ENCODE measurements around the gene MAPKAPK3. TPM values are rescaled to one million over a fixed set of nuclear protein-coding genes. Genes with fewer than 3 reads are reported as not detected.

MAPKAPK3 gene
- total and polyA plus RNA-seq, 5 donors from 2014 or later: 42.9 to 52.9 (median 48.9) TPM

GRCh38 chr3:50572801-50573371 is 44.1 kb upstream of the MAPKAPK3 start:
- peak overlapping the region; percentile 61 for H3K4me3 ChIP-seq (ENCODE audit: low read depth, low read length)

GRCh38 chr3:50573566-50574443 is 43.1 kb upstream of the MAPKAPK3 start:
- ATAC-seq (ENCODE audit: low read depth in 2 of 2): peak; percentile 66 to 71
- H3K9me3 Mint-ChIP-seq: no peaks in the 10 kb centered on the region
- H3K4me1 Mint-ChIP-seq: peaks cover 0 to 77% (median 50%) of the 10 kb centered on the region in 4 donors
- DNase-seq: peak in 2 of 3 donors; percentile 26 to 100
- Histone ChIP-seq H3K4me1 (ENCODE audit: control insufficient read depth, insufficient read depth, low read length, poor library complexity, severe bottlenecking) (peaks cover 77% of the 10 kb centered on the region), H3K27ac (ENCODE audit: insufficient read depth, low read length, poor library complexity, severe bottlenecking) (peak overlapping the region; percentile 75), H3K27me3 (ENCODE audit: control insufficient read depth, insufficient read depth, low read length) (no peaks in the 10 kb centered on the region), H3K9me3 (ENCODE audit: control insufficient read depth in 2 of 2, low read length in 2 of 2) (no peaks in the 10 kb centered on the region), H3K4me3 (ENCODE audit: low read depth, low read length) (peak overlapping the region; percentile 53), H3K36me3 (ENCODE audit: control insufficient read depth, insufficient read depth, low read length) (peaks cover 13% of the 10 kb centered on the region)
- H3K4me3 Mint-ChIP-seq: peak overlapping the region; percentile 76 to 98 (median 84)
- H3K27me3 Mint-ChIP-seq: no peaks in the 10 kb centered on the region
- H3K27ac Mint-ChIP-seq: peak overlapping the region; percentile 90 to 98 (median 93)
- H3K36me3 Mint-ChIP-seq: no peaks in the 10 kb centered on the region

More at GRCh38 chr3:50572801-50573371, 44.1 kb upstream of the MAPKAPK3 start:
- no peaks in the 10 kb centered on the region for H3K36me3 Mint-ChIP-seq
- H3K27ac Mint-ChIP-seq: peak overlapping the region; percentile 90 to 98 (median 93)
- H3K4me3 Mint-ChIP-seq: peak overlapping the region in 3 of 4 donors; percentile 76 to 98 (median 82)
- DNase-seq (peak in 1 of 3 donors; percentile 91), ATAC-seq (ENCODE audit: low read depth in 2 of 2) (no peak)
- Histone ChIP-seq H3K9me3 (ENCODE audit: control insufficient read depth in 2 of 2, low read length in 2 of 2) (no peaks in the 10 kb centered on the region), H3K4me1 (ENCODE audit: control insufficient read depth, insufficient read depth, low read length, poor library complexity, severe bottlenecking) (peaks cover 86% of the 10 kb centered on the region), H3K27me3 (ENCODE audit: control insufficient read depth, insufficient read depth, low read length) (no peaks in the 10 kb centered on the region), H3K27ac (ENCODE audit: insufficient read depth, low read length, poor library complexity, severe bottlenecking) (peak overlapping the region; percentile 75), H3K36me3 (ENCODE audit: control insufficient read depth, insufficient read depth, low read length) (peaks cover 10% of the 10 kb centered on the region)
- H3K27me3 Mint-ChIP-seq: no peaks in the 10 kb centered on the region
- H3K4me1 Mint-ChIP-seq: peaks cover under 1 to 82% (median 55%) of the 10 kb centered on the region in 4 donors
- no peaks in the 10 kb centered on the region for H3K9me3 Mint-ChIP-seq

- Mint-ChIP-seq H3K27ac (peak overlapping the region; percentile 90 to 98 (median 93)), H3K4me3 (peak overlapping the region in 3 of 4 donors; percentile 74 to 98 (median 76)), H3K27me3 (no peaks in the 10 kb centered on the region), H3K9me3 (no peaks in the 10 kb centered on the region), H3K4me1 (peaks cover 0 to 74% (median 48%) of the 10 kb centered on the region in 4 donors), H3K36me3 (peaks cover 3% of the 10 kb centered on the region)
- Histone ChIP-seq H3K27ac (ENCODE audit: insufficient read depth, low read length, poor library complexity, severe bottlenecking) (peak overlapping the region; percentile 75), H3K4me3 (ENCODE audit: low read depth, low read length) (peak overlapping the region; percentile 53), H3K27me3 (ENCODE audit: control insufficient read depth, insufficient read depth, low read length) (no peaks in the 10 kb centered on the region), H3K36me3 (ENCODE audit: control insufficient read depth, insufficient read depth, low read length) (peaks cover 13% of the 10 kb centered on the region), H3K9me3 (ENCODE audit: control insufficient read depth in 2 of 2, low read length in 2 of 2) (no peaks in the 10 kb centered on the region), H3K4me1 (ENCODE audit: control insufficient read depth, insufficient read depth, low read length, poor library complexity, severe bottlenecking) (peaks cover 71% of the 10 kb centered on the region)
- no peak for ATAC-seq (ENCODE audit: low read depth in 2 of 2)
- no peak for DNase-seq
Measured at GRCh38 chr3:50574444-50574831, 42.5 kb upstream of the MAPKAPK3 start.

GRCh38 chr3:50575372-50575771 is 41.6 kb upstream of the MAPKAPK3 start:
- ATAC-seq (ENCODE audit: low read depth in 2 of 2): no peak
- no peaks in the 10 kb centered on the region for H3K27me3 ChIP-seq (ENCODE audit: control insufficient read depth, insufficient read depth, low read length)
- H3K27ac ChIP-seq (ENCODE audit: insufficient read depth, low read length, poor library complexity, severe bottlenecking): peak overlapping the region; percentile 67
- Mint-ChIP-seq H3K27me3 (no peaks in the 10 kb centered on the region), H3K4me3 (peak overlapping the region in 1 of 4 donors; percentile 22), H3K4me1 (peaks cover 0 to 68% (median 43%) of the 10 kb centered on the region in 4 donors), H3K27ac (peak overlapping the region; percentile 55 to 98 (median 90)), H3K36me3 (peaks cover 7% of the 10 kb centered on the region), H3K9me3 (no peaks in the 10 kb centered on the region)
- DNase-seq: no peak
- H3K9me3 ChIP-seq (ENCODE audit: control insufficient read depth in 2 of 2, low read length in 2 of 2): no peaks in the 10 kb centered on the region
- peaks cover 62% of the 10 kb centered on the region for H3K4me1 ChIP-seq (ENCODE audit: control insufficient read depth, insufficient read depth, low read length, poor library complexity, severe bottlenecking)
- peaks cover 13% of the 10 kb centered on the region for H3K36me3 ChIP-seq (ENCODE audit: control insufficient read depth, insufficient read depth, low read length)
- no peak overlapping the region for H3K4me3 ChIP-seq (ENCODE audit: low read depth, low read length)

- no peak for ATAC-seq (ENCODE audit: low read depth in 2 of 2)
- Histone ChIP-seq H3K4me1 (ENCODE audit: control insufficient read depth, insufficient read depth, low read length, poor library complexity, severe bottlenecking) (peaks cover 58% of the 10 kb centered on the region), H3K36me3 (ENCODE audit: control insufficient read depth, insufficient read depth, low read length) (peaks cover 13% of the 10 kb centered on the region), H3K27me3 (ENCODE audit: control insufficient read depth, insufficient read depth, low read length) (no peaks in the 10 kb centered on the region), H3K9me3 (ENCODE audit: control insufficient read depth in 2 of 2, low read length in 2 of 2) (no peaks in the 10 kb centered on the region), H3K27ac (ENCODE audit: insufficient read depth, low read length, poor library complexity, severe bottlenecking) (no peak overlapping the region), H3K4me3 (ENCODE audit: low read depth, low read length) (no peak overlapping the region)
- no peaks in the 10 kb centered on the region for H3K9me3 Mint-ChIP-seq
- DNase-seq: no peak
- peaks cover 0 to 63% (median 35%) of the 10 kb centered on the region in 4 donors for H3K4me1 Mint-ChIP-seq
- no peak overlapping the region for H3K4me3 Mint-ChIP-seq
- peaks cover 7% of the 10 kb centered on the region for H3K36me3 Mint-ChIP-seq
- peak overlapping the region; percentile 29 to 77 (median 65) for H3K27ac Mint-ChIP-seq
- H3K27me3 Mint-ChIP-seq: no peaks in the 10 kb centered on the region
Measured at GRCh38 chr3:50577348-50577747, 39.6 kb upstream of the MAPKAPK3 start.

- DNase-seq (peak in 1 of 3 donors; percentile 76), ATAC-seq (ENCODE audit: low read depth in 2 of 2) (peak; percentile 82 to 85)
- Mint-ChIP-seq H3K27ac (peak overlapping the region; percentile 65 to 71 (median 71)), H3K36me3 (peaks cover 20% of the 10 kb centered on the region), H3K27me3 (no peaks in the 10 kb centered on the region), H3K4me3 (peak overlapping the region in 3 of 4 donors; percentile 38 to 63 (median 56)), H3K9me3 (no peaks in the 10 kb centered on the region), H3K4me1 (peaks cover 0 to 38% (median 21%) of the 10 kb centered on the region in 4 donors)
- no peaks in the 10 kb centered on the region for H3K9me3 ChIP-seq (ENCODE audit: control insufficient read depth in 2 of 2, low read length in 2 of 2)
- no peak overlapping the region for H3K4me3 ChIP-seq (ENCODE audit: low read depth, low read length)
- no peaks in the 10 kb centered on the region for H3K27me3 ChIP-seq (ENCODE audit: control insufficient read depth, insufficient read depth, low read length)
- peaks cover 13% of the 10 kb centered on the region for H3K36me3 ChIP-seq (ENCODE audit: control insufficient read depth, insufficient read depth, low read length)
- H3K27ac ChIP-seq (ENCODE audit: insufficient read depth, low read length, poor library complexity, severe bottlenecking): no peak overlapping the region
- H3K4me1 ChIP-seq (ENCODE audit: control insufficient read depth, insufficient read depth, low read length, poor library complexity, severe bottlenecking): peaks cover 28% of the 10 kb centered on the region
Measured at GRCh38 chr3:50580683-50581458, 36.1 kb upstream of the MAPKAPK3 start.

GRCh38 chr3:50581459-50581842 is 35.5 kb upstream of the MAPKAPK3 start:
- Mint-ChIP-seq H3K27ac (peak overlapping the region in 2 of 3 donors; percentile 65 to 71), H3K36me3 (peaks cover 20% of the 10 kb centered on the region), H3K4me1 (peaks cover 0 to 34% (median 18%) of the 10 kb centered on the region in 4 donors), H3K27me3 (no peaks in the 10 kb centered on the region), H3K9me3 (no peaks in the 10 kb centered on the region), H3K4me3 (peak overlapping the region in 2 of 4 donors; percentile 56 to 63)
- Histone ChIP-seq H3K27ac (ENCODE audit: insufficient read depth, low read length, poor library complexity, severe bottlenecking) (no peak overlapping the region), H3K4me1 (ENCODE audit: control insufficient read depth, insufficient read depth, low read length, poor library complexity, severe bottlenecking) (peaks cover 25% of the 10 kb centered on the region), H3K36me3 (ENCODE audit: control insufficient read depth, insufficient read depth, low read length) (peaks cover 13% of the 10 kb centered on the region), H3K4me3 (ENCODE audit: low read depth, low read length) (no peak overlapping the region), H3K27me3 (ENCODE audit: control insufficient read depth, insufficient read depth, low read length) (no peaks in the 10 kb centered on the region), H3K9me3 (ENCODE audit: control insufficient read depth in 2 of 2, low read length in 2 of 2) (no peaks in the 10 kb centered on the region)
- DNase-seq (no peak), ATAC-seq (ENCODE audit: low read depth in 2 of 2) (peak in 1 of 2 donors; percentile 9)
